Fibroblast of peridontal ligament (primary cell): ENCODE data around the gene LCLAT1.

Experiments used
- DNase-seq: peaks from one replicate; pipeline ENCODE4 v3.0.0-alpha.2; 2010; ENCODE audit errors: extremely low read depth

The LCLAT1 gene

GRCh38 chr2:30670453-30670852, 223.4 kb downstream of the LCLAT1 start:
- no peak for DNase-seq

DNA sequence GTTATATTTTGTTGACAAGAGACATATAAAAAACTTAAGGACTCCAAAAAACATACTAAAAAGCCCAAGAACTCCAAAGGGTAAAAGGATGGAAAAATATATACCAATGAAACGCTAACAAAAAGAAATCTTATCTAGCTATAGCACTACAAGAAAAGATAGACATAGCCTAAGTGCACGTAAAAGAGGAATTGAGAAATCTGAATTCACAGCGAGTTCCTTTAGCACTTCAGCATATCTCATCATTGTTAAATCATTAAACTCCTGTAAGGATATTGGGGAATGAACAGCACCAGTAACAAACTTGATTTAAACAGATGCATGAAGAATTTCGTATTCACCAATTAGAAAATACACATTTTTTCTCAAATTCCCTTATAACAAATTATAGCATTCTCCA, 226.1 kb downstream of the LCLAT1 start:
- DNase-seq: no peak

GRCh38 chr2:30675758-30676157, 228.7 kb downstream of the LCLAT1 start:
- DNase-seq: peak; percentile 39

DNA sequence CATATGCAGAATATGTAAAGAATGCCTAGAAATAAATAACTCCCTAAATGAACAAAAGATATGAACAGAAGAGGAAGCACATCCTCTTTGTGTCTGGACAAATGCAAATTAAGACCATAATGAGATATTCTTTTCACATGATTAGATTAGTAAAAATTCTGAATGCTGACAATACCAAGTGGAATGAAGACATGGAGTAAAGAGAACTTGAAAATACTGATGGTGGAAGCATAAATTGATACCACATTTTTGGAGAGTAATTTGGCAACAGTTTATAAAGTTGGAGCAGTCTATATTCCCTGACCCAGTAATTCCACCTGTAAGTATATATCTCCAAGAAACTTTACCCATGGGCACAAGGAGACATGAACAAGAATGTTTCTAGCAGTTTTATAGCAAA, 230.2 kb downstream of the LCLAT1 start:
- DNase-seq: peak; percentile 59

DNA sequence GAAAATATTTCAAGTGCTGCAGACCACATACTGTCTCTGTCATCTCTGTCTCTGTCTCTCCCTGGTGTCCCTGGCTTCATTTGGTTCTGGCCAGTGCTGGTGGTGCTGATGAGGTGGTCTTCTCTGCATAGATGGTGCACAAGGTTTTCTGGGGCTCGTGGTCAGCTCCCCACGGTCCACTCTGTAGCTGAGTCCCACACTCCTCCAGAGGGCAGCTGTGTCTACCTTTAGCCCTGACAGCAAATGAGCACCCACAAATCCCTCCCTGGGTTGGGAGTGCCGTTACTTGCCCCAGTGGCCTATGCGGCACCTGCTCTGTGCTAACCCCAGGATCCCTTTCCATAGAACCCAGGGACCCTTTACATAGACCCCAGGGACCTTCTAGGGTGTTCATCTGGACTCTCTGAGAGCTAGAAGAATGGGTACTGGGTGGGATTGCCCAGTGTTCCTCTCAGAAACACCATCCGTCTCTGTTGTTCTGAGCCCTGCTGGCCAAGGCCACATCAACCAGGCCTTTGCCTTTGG, 230.9 kb downstream of the LCLAT1 start:
- no peak for DNase-seq

- no peak for DNase-seq
Observed at GRCh38 chr2:30678410-30679137, 231.5 kb downstream of the LCLAT1 start.

DNA sequence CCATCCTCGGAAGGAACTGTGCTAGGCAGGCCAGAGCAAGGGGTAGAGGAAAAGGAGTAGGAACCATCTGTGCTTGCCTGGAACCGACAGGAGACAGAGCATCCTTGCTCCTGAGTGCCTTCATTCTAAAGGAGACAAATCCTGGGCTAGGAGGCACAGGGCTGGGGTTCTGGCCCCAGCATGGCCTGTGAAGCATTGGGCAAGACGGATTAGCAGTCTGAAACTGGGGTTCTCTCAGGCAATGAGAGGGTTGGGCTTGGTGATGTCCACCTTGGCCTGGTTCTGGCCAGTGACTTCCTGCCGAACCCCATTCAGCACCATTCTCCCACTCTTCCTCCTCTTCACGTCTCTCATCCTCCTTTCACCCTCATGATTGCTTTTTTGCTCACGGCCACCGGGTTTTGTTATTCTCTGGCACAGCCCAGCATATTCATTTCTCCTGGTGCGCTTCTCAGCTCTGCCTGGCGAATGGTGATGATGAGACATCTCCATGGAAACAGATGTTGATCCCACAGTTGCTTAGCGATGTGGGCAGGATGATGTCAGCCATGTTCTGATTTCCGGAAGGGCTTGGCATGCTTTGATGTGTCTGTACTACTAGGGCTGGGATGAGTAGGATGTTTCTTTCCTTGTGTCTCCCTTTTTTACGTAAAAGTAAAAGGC, 232.5 kb downstream of the LCLAT1 start:
- peak; percentile 29 for DNase-seq

GRCh38 chr2:30680121-30680520, 233.1 kb downstream of the LCLAT1 start:
- DNase-seq: no peak

- no peak for DNase-seq
Observed at GRCh38 chr2:30681022-30681421, 234.0 kb downstream of the LCLAT1 start.

DNA sequence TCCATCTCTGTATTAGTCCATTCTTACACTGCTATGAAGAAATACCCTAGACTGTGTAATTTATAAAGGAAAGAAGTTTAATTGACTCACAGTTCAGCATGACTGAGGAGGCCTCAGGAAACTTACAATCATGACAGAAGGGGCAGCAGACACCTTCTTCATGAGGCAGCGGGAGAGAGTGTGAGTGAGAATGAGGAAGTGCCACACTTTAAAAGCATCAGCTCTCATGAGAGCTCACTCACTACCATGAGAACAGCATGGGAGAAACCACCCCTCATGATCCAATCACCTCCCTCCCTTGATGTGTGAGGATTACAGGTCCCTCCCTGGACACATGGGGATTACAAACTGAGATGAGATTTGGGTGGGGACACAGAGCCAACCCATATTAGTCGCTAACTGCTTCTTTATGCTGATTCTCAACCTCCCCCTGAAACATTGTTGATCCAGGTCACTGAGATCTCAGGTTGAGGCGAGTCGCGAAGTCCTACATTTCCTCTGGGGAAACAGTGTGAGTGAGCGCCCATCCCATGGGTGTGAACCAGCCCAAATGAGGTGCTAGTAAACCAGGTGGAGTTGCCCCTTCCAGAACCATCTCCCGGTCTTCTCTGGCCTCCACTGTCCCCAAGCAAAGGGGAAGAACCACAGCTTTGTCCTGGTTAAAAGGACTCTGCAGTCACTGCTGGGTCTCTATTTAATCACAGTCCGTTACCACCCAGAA, 236.3 kb downstream of the LCLAT1 start:
- no peak for DNase-seq

- DNase-seq: no peak
Observed at GRCh38 chr2:30684026-30684425, 237.0 kb downstream of the LCLAT1 start.

DNA sequence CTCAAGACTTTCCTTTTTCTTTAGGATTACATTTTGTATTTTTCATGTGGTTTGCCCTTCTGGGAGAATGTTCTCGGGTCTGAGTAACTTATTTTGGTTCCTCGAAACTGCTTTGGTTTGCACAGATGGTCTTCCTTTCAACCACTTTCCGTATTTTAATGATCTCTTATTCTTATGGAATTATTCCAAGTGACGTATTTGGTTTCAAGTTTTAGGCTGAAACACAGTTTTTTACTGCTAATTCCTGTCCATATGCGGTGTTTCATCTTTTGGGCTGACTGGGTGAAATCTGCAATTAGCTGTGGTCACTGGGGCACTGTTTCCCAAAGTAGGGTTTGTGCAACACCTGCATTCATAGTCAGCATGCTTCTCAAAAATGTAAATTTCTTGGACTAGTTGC, 237.5 kb downstream of the LCLAT1 start:
- peak; percentile 39 for DNase-seq

- DNase-seq: no peak
Observed at GRCh38 chr2:30684996-30685395, 237.9 kb downstream of the LCLAT1 start.

- DNase-seq: no peak
Observed at GRCh38 chr2:30686000-30686399, 239.0 kb downstream of the LCLAT1 start.

- DNase-seq: no peak
Observed at GRCh38 chr2:30686669-30687068, 239.6 kb downstream of the LCLAT1 start.

- DNase-seq: no peak
Observed at GRCh38 chr2:30688956-30689401, 241.9 kb downstream of the LCLAT1 start.

- no peak for DNase-seq
Observed at GRCh38 chr2:30689496-30690125, 242.6 kb downstream of the LCLAT1 start.

DNA sequence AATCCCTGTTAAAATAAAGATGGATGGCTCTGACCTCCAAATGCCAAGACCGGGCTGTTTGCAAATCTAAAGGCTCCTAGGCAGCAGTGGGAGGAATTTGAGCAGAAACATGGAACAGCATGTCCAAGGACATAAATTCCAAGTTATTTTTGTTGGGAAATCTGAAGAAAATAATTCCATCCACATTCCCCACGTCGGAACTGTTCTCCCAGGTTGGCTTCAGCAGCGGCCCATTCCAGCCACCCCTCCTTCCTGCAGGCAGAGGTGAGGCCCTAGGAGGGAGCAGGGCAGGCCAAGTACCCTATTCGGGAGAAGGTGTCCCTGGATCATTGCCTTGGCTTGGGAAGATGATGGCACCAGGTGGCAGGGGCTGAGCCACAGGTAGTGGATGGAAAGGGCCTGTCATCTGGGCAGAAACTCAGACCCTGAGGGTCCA, 243.1 kb downstream of the LCLAT1 start:
- no peak for DNase-seq

DNA sequence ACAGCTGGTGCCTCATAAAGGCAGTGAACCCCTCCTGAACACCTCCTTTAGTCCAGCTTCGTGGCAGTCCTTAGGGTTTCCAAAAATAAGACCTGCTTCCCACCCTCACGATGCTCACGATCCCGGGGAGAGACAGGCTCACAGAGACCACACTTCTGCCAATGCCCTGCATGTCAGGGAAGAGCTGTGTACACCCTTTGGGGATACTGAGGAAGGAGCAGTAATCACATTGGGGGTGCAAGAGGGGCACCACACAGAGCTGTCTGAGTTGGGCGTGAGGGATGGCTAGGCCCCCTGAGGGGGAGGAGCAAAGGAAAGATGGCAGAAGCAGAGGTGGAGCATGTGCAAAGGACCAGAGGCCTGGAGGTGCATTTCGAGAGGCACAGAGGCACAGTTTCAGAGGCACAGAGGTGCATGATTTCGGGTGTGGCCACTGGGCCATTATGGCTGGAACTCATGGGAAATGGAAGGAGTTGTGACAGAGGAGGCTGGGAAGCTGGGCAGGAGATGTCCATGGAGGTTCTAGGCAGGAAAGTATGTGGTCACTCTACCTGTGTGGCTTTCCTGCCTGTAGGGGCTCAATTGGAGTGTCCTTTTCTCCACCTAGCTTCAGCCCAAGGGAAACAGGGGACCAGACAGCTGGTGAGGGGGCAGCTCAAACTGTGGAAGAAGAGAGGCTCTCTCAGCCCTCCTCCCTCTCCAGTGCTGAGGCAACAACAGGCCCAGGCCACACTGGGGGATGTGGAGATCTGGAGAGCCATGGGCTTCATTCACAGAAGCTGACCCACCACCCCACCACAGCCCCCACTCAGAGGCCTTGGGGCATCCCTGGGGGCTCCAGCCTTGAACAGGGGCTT, 244.3 kb downstream of the LCLAT1 start:
- no peak for DNase-seq

- peak; percentile 22 for DNase-seq
Observed at GRCh38 chr2:30691948-30692828, 245.1 kb downstream of the LCLAT1 start.
